Lower leg skin (tissue), 4 donors: Measurements from ENCODE around the gene HLA-DRB5. TPM values are rescaled to one million over a fixed set of nuclear protein-coding genes. Genes with fewer than 3 reads are reported as not detected.
"Not testable (repeated sequence)": the region's sequence is repeated elsewhere in the genome, so short reads cannot be mapped to it uniquely, and the experiment has no call there.

Source experiments
- DNase-seq, 2 donors: peaks; one replicate each; pipeline ENCODE4 v3.0.0-alpha.2; 2019; ENCODE audit warnings: low spot score in 2 of 2
- H3K4me3 ChIP-seq: fragments of 200-600 bp; sonication (generic); 2 replicates; pipeline ENCODE4 v1.5.1; 2017; ENCODE audit warnings: mild to moderate bottlenecking, low read depth; ENCODE audit not compliant: poor library complexity, severe bottlenecking
- POLR2A ChIP-seq, 2 donors: fragments of 450-650 bp; IDR thresholded peaks; one replicate each; pipeline ENCODE4 v1.6.1; 2016 to 2017; ENCODE audit warnings: antibody characterized with exemption in 2 of 2, mild to moderate bottlenecking in 1 of 2, moderate library complexity in 1 of 2
- WGBS, 2 donors: methylation state at CpG; one replicate each; pipeline ENCODE4 v1.1.5; 2018; 5-methylcytosine and 5-hydroxymethylcytosine counted together
- intact Hi-C: fragments of 100-400 bp; cut with DNase I; formaldehyde crosslinking; loops from one replicate; pipeline ENCODE4 v1.15.0; 2023; ENCODE audit warnings: low total_unique reads
- total RNA-seq, 4 donors: library from RNA; depleted of rRNA; stranded (reverse); fragments of >200 nt; gene quantifications; one replicate each; pipeline ENCODE4 v1.1.0, GENCODE V29; 2016
- TF ChIP-seq, protein P1 (sequence below), 3 donors: fragments of 450-650 bp; IDR thresholded peaks; one replicate each; pipeline ENCODE4 v1.5.1; 2016; ENCODE audit warnings: antibody characterized with exemption in 3 of 3, mild to moderate bottlenecking in 3 of 3, moderate library complexity in 2 of 3

HLA-DRB5 gene
- total RNA-seq, 4 donors from 2014 or later, result 0.25 to 23.9 (median 2.7) TPM

DNA sequence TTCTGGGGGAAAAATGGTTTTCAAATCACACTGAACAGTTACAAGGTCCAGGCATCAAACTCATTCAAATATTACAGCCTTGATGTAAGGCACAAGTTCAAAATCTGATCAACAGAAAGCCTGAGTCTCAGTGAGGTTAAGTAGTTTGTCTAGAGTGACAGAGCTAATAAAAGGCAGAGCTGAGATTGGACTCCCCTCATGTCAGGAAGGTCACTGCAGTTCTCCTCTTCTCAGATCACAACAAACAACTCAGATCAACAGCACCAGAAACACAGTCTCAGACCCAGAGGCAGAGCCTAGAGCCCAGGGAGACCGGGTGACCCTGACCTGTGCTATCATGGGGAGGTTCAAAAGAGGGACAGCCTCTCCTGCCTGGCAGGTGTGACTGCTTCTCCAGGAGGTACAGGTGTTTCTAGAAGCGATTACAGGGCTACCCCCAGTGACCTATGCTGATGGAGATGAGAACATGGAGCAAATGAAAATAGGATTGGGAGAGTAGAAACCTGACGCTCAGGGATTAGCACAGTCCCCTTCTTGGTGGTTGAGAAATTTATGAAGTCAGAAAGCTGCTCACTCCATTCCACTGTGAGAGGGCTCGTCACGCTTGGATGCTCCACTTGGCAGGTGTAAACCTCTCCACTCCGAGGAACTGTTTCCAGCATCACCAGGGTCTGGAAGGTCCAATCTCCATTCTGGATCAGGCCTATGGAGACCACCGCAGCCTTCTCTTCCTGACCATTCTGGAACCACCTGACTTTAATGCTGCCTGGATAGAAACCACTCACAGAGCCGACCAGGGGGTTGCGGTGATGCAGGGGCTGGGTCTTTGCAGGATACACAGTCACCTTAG is 24.3 kb upstream of the HLA-DRB5 start:
- intact Hi-C loops, result no loop called here
- H3K4me3 ChIP-seq, result no peak overlapping the region
- TF ChIP-seq, protein P1, sequence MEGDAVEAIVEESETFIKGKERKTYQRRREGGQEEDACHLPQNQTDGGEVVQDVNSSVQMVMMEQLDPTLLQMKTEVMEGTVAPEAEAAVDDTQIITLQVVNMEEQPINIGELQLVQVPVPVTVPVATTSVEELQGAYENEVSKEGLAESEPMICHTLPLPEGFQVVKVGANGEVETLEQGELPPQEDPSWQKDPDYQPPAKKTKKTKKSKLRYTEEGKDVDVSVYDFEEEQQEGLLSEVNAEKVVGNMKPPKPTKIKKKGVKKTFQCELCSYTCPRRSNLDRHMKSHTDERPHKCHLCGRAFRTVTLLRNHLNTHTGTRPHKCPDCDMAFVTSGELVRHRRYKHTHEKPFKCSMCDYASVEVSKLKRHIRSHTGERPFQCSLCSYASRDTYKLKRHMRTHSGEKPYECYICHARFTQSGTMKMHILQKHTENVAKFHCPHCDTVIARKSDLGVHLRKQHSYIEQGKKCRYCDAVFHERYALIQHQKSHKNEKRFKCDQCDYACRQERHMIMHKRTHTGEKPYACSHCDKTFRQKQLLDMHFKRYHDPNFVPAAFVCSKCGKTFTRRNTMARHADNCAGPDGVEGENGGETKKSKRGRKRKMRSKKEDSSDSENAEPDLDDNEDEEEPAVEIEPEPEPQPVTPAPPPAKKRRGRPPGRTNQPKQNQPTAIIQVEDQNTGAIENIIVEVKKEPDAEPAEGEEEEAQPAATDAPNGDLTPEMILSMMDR (IDR thresholded peaks at IDR 0.05), result no peak
- no peak for TF ChIP-seq POLR2A (IDR thresholded peaks at IDR 0.05)
- WGBS, 2 donors, result 29 to 87% methylated on average over 2 to 9 of the region's 9 CpGs
- no peak for DNase-seq

DNA sequence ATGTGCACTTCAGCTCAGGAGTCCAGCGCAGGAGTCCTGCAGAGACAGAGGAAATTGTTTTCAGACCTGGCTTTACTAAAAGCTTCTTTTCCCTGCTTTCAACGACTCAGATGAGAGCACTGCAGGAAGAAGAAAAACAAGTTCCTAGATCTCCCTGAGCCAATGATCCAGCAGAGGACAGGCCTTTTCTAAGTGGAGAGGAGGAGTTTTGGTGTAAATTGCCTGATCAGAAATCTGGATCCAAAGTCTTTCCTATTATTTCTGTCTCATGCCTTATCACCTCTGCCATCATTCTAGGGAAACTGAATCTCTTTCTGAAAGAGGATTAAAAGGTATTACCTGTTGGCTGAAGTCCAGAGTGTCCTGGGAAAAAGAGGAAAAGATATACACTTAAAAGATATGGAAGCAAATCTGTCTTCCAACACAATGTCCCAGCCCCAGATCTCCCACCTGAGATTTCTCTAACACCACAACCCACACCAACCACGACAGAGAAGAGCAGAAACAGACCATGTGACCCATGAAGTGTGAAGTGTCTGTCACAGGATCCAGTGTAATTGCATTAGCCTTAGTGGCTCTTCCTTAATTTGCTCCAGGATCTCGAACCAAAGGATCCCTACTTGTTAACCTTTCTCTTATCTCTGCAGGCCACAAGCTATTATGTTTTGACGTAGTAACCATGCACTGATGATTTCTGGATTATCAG is 23.1 kb upstream of the HLA-DRB5 start:
- no peak for DNase-seq
- intact Hi-C loops, result no loop called here
- TF ChIP-seq, protein P1 (IDR thresholded peaks at IDR 0.05), result no peak
- no peak for TF ChIP-seq POLR2A (IDR thresholded peaks at IDR 0.05)
- H3K4me3 ChIP-seq, result no peak overlapping the region
- WGBS, 2 donors, result 33 to 39% methylated on average over 4 to 5 of the region's 5 CpGs

DNA sequence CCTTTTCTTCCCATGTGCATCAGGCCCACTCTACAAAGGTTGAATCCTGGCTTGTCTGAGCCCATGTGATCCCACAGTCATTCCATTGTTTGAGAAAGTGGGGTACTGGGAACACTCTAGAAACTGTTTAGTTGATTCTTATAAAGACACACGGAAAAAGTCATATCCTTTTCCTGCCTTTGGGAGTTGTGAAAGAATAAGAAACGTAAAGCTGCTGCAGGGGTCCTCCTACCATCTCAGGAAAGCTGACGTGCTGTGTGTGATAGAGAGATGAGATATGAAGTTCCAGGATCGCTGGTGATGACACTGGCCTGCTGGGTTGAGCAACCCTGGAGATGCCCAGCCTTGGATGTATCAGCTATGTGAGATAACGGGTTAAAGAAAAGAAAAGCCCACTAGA is 21.3 kb upstream of the HLA-DRB5 start:
- WGBS, 2 donors, result 32 to 49% methylated on average over 5 of the region's 5 CpGs
- TF ChIP-seq, protein P1 (IDR thresholded peaks at IDR 0.05), result no peak
- no peak for TF ChIP-seq POLR2A (IDR thresholded peaks at IDR 0.05)
- DNase-seq, result no peak
- H3K4me3 ChIP-seq, result no peak overlapping the region
- intact Hi-C loops, result no loop called here

DNA sequence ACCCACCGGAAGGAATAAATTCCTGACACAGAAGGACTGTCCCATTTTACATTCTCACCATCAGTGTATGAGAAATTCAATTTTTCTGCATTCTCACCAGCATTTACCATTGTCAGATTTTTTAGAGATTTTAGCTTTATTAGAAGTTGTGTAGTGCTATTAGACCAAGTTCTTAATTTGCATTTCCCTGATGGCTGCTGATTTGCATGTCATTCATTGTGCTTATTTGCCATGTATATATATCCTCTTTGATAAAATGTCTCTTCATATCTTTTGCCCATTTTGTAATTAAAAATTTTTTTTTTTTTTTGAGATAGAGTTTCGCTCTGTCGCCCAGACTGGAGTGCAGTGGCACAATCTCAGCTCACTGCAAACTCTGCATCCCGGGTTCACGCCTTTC is 9.8 kb upstream of the HLA-DRB5 start:
- WGBS, 2 donors, result 37 to 83% methylated on average over 5 of the region's 5 CpGs
- DNase-seq, result no peak
- no peak overlapping the region for H3K4me3 ChIP-seq
- intact Hi-C loops, result no loop called here
- no peak for TF ChIP-seq POLR2A (IDR thresholded peaks at IDR 0.05)
- TF ChIP-seq, protein P1 (IDR thresholded peaks at IDR 0.05), result no peak

DNA sequence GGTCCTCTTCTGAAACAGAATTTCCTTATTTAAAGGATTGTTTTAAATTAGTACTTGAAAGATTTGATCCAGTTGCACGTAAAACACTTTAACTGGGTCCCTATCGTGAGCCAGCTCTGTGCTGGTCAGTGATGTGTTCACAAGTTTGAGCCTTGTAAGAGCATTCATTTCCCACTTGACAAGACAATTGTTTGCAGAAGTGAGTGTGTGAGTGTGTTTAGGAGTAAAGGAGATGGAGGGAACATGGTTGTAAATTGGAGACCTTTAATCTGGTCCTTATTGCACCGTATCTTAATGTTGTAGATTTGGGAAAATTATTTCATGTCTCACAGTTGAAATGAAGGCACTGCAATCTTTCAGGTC is 325 bp upstream of the HLA-DRB5 start:
- H3K4me3 ChIP-seq, DNase-seq, intact Hi-C loops: not testable (repeated sequence)
- 1 to 21% methylated on average over 3 of the region's 3 CpGs for WGBS, 2 donors

DNA sequence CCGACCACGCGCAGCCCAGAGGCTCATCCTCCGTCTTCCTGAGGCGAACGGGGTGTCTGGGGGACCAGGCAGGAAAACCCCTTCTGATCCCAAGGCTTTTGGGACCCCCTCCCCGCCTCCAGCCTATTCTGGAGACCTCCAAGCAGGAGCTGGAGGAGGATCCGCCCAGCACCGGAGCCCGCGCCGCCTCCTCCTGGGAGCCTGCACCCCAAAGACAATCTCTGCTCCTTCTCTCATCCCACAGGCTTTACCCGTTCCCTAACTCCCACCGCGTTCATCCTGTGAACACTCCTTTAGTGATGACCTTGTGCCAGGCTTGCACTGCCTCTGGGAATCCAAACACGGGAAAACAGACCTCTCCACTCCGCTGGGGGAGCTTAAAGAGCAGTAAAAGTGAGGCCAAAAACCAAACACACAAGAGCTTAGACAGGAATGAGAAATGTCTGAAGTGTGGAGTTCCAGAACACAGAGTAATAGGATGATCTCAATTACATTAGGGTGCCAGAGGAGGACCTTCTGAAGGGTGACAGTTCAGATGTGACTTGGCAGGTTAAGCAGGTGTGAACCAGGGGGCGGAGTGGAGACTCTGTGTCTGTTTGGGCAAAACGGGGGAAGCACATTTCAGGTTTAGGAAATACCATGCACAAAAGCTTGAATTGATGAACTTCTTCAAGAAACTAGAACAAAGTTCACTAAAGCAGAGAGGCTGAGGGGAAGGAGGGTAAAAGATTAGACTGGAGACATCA is 7.6 kb downstream of the HLA-DRB5 start:
- intact Hi-C loops, result loop anchor here (10.0 kb wide), 1 partner anchor 62 kb away; the partner anchor contains the start of gene HLA-DRB1
- no peak overlapping the region for H3K4me3 ChIP-seq
- no peak for DNase-seq
- WGBS, 2 donors, result 16 to 20% methylated on average over 1 to 11 of the region's 19 CpGs
- TF ChIP-seq POLR2A (IDR thresholded peaks at IDR 0.05), result no peak
- TF ChIP-seq, protein P1 (IDR thresholded peaks at IDR 0.05), result no peak
